GM13976 (cell line): ENCODE measurements around the gene RAD51B.
"Not testable (repeated sequence)": the region's sequence is repeated elsewhere in the genome, so short reads cannot be mapped to it uniquely, and the experiment has no call there.

ENCODE experiments used
- DNase-seq: peaks from one replicate; pipeline ENCODE4 v3.0.0; 2012; ENCODE audit warnings: low spot score
- in situ Hi-C: fragments of 300-500 bp; cut with MboI; formaldehyde crosslinking; loops from one replicate; pipeline ENCODE4 v1.12.0; 2022; ENCODE audit warnings: low sequenced_read_pairs, mixed read lengths, inconsistent platforms; ENCODE audit not compliant: unreplicated experiment
- TF ChIP-seq, protein P1 (sequence below): IDR thresholded peaks from 2 replicates; pipeline ENCODE4 v1.5.1; 2012; ENCODE audit warnings: borderline replicate concordance, mild to moderate bottlenecking; ENCODE audit not compliant: insufficient read depth; ENCODE audit errors: extremely low read depth, missing control alignments, control extremely low read depth

The RAD51B gene

DNA sequence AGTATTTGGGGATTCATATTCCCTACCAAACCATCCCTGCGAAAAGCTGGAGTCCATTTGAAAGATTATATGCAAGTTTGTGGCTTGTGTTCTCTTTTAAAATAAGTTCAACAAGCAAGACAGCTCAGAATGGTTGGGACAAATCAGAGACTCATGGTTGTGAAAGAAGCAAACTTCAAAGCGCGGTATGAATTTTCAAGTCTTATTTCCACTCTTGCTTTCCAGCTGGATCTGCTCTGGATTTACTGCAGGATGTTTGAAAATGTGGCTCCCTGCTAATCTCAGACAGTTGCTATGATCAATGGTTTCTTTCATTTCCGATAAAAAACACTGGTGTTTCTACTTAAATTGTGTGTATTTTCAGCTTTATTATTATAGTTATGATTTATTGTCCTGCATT, 477.5 kb downstream of the RAD51B start:
- in situ Hi-C loops: no loop called here
- TF ChIP-seq, protein P1, sequence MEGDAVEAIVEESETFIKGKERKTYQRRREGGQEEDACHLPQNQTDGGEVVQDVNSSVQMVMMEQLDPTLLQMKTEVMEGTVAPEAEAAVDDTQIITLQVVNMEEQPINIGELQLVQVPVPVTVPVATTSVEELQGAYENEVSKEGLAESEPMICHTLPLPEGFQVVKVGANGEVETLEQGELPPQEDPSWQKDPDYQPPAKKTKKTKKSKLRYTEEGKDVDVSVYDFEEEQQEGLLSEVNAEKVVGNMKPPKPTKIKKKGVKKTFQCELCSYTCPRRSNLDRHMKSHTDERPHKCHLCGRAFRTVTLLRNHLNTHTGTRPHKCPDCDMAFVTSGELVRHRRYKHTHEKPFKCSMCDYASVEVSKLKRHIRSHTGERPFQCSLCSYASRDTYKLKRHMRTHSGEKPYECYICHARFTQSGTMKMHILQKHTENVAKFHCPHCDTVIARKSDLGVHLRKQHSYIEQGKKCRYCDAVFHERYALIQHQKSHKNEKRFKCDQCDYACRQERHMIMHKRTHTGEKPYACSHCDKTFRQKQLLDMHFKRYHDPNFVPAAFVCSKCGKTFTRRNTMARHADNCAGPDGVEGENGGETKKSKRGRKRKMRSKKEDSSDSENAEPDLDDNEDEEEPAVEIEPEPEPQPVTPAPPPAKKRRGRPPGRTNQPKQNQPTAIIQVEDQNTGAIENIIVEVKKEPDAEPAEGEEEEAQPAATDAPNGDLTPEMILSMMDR: no peak
- DNase-seq: no peak

DNA sequence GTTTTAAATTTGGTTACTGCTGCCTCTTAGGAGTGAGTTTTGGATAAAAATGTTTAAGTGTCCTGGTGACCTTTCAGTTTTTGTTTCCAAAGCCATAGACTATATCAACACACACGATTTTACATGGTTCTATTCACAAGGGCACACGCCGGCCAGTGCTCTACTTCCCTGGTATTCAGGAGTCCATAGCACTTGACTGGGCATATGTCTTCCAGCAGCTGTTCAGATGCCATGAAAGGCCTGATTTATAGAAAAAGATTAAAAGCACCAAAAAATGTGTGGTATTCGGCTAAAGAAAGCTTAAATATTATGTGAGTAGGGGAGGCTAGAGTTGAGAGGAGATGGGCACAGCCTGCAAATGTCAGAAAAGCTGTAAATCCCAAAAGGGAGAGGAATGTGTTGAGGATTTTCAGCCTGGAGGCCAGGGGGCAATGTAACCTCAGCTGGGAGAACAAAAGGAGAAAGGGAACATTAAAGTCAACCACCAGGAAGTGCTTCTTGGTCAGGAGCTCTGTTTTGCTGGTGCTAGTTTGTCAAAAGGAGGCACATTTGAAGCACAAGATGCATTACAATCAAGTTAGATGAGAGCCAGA, 478.4 kb downstream of the RAD51B start:
- in situ Hi-C loops: no loop called here
- TF ChIP-seq, protein P1: no peak
- DNase-seq: no peak

DNA sequence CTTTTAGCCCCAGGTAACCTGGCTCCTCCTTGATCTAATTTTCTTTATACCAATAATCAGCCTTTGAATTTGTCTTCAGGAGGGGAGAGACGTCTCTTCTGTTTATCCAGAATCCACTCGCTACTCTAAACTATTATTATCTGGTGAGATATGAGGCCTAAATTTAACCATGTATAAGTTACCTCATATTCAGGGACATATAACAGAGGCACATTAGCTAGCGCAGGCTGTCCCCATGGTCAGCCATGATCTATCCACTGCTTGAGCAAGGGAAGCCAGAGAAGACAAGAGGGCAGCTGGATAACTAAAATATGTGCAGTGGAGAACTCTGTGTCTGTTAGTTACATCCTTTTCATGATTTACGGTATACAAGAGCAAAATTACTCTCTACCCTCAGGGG, 481.0 kb downstream of the RAD51B start:
- TF ChIP-seq, protein P1: no peak
- DNase-seq: no peak
- in situ Hi-C loops: no loop called here

DNA sequence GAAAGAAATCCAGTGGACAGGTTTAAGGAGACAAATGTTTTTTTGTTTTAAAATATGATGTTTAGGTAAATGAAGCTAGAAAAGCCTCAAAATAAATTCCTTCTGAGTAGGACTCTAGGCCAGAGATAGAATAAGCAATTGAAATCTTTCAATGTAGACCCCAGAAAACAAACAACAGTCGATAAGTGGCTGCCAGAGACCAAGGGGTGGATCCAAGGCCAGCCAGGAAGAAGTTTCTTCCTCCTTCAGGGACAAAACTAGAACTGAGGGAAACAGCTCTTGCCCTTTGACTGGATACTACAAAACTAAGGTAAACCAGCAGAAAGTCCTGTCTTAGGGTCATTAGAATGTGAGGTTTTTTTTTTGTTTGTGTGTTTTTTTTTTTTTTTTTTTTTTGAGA, 481.6 kb downstream of the RAD51B start:
- DNase-seq: no peak
- TF ChIP-seq, protein P1: no peak
- in situ Hi-C loops: no loop called here

DNA sequence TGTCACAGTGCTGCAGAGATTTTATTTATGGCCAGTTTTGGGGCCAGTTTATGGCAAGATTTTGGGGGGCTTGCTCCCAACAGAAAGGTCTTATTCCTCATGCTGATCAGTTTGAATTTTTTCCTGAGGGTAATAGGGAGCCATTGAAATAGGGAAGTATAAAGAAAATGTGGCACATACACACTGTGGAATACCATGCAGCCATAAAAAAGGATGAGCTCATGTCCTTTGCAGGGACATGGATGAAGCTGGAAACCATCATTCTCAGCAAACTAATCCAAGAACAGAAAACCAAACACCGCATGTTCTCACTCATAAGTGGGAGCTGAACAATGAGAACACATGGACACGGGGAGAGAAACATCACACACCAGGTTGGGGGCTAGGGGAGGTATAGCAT, 483.4 kb downstream of the RAD51B start:
- in situ Hi-C loops: not testable (repeated sequence)

DNA sequence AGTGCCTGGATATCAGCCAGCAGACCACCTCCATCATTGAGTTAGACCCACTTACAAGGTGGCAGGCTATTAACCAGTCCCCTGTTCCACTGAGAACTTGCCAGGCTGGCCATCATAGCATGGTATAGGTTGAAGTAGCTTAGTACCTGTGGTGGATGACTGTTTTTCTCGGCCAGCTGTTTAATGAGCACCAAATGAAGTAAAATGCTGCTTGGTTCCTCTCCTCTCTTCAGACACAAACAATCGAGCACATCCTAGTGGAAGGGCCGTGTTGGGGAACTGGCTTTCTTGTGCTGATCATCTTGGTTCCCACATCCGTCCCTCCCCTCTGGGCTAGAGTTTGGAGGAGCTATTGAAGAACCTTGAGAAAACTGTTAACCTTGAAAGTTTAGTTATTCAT, 486.2 kb downstream of the RAD51B start:
- TF ChIP-seq, protein P1: no peak
- DNase-seq: no peak
- in situ Hi-C loops: no loop called here

More for the DNA sequence above, 483.4 kb downstream of the RAD51B start:
- DNase-seq: not testable (repeated sequence)

DNA sequence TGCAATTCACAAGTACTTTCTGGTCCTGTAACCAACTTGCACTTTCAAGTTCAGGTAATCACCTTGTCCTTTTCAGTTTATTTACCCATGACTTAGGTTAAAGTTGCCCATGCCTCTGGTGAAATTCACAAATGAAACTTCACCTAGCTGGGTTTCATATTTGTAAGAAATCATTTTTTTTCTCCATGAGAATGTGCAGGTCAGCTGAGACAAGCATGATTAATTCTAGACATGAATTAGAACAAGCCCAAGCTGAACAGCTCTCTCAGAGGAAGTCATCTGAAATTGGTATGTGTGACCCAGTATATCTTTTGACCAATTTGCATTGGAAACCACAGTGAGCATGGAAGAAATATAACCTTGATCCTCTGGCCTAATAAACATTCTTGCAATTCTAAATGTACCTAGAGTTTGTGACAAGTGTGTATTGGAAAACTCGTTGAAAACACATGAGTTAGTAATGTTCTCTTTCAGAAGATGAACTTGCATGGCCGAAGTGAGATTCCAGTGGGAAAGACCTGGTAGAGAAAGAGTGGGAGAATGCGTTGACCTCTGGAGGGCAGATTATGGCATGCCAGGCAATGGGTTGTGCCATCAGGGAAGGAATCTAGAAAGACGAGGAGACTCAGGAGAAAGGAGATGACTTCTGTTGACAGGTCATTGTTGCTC, 486.8 kb downstream of the RAD51B start:
- TF ChIP-seq, protein P1: no peak
- in situ Hi-C loops: no loop called here
- DNase-seq: peak; percentile 44
